Lung (tissue), 10 donors: ENCODE measurements around the gene GOLGA6L7. TPM values are rescaled to one million over a fixed set of nuclear protein-coding genes. Genes with fewer than 3 reads are reported as not detected.
"Not testable (repeated sequence)": the region's sequence is repeated elsewhere in the genome, so short reads cannot be mapped to it uniquely, and the experiment has no call there.

ENCODE experiments used
- ATAC-seq: fragments of 200-7000 bp; cut with Tn5 transposase; one replicate; pipeline ENCODE4 v1.9.1; 2020; ENCODE audit warnings: moderate number of reproducible peaks; ENCODE audit not compliant: insufficient read depth, low FRiP score
- DNase-seq, 3 donors: peaks; one replicate each; pipeline ENCODE4 v3.0.0-alpha.2; 2013 to 2017
- H3K27ac ChIP-seq, 2 donors: one replicate each; pipeline ENCODE4 v1.5.1; 2013; ENCODE audit warnings: mild to moderate bottlenecking in 2 of 2, moderate library complexity in 2 of 2, control low read depth in 1 of 2, inconsistent platforms in 1 of 2, low read depth in 1 of 2, low read length in 1 of 2
- H3K27me3 ChIP-seq, 3 donors: one replicate each; pipeline ENCODE4 v1.5.1; 2013; ENCODE audit warnings: low read length in 2 of 3; ENCODE audit not compliant: control insufficient read depth in 3 of 3, insufficient read depth in 3 of 3
- H3K36me3 ChIP-seq, 4 donors: one replicate each; pipeline ENCODE4 v1.5.1; 2013; ENCODE audit warnings: low read length in 4 of 4, mild to moderate bottlenecking in 1 of 4, moderate library complexity in 1 of 4; ENCODE audit not compliant: control insufficient read depth in 4 of 4, insufficient read depth in 4 of 4
- H3K4me1 ChIP-seq, 5 donors: one replicate each; pipeline ENCODE4 v1.5.1; 2013; ENCODE audit warnings: low read length in 5 of 5, mild to moderate bottlenecking in 2 of 5, moderate library complexity in 1 of 5; ENCODE audit not compliant: control insufficient read depth in 5 of 5, insufficient read depth in 5 of 5
- H3K4me3 ChIP-seq: one replicate; pipeline ENCODE4 v1.5.1; 2013; ENCODE audit warnings: mild to moderate bottlenecking, control low read depth, moderate library complexity
- H3K9ac ChIP-seq, 2 donors: one replicate each; pipeline ENCODE4 v1.5.1; 2013; ENCODE audit warnings: low read length in 2 of 2, control low read depth in 1 of 2; ENCODE audit not compliant: insufficient read depth in 1 of 2
- H3K9me3 ChIP-seq, 4 donors: one replicate each; pipeline ENCODE4 v1.5.1; 2013; ENCODE audit warnings: low read length in 3 of 4, mild to moderate bottlenecking in 1 of 4, moderate library complexity in 1 of 4; ENCODE audit not compliant: control insufficient read depth in 4 of 4, insufficient read depth in 3 of 4
- WGBS, 2 donors: extraction: QIAGEN DNeasy Blood & Tissue Kit; methylation state at CpG; one replicate each; pipeline ENCODE4 v1.1.7; 2013; 5-methylcytosine and 5-hydroxymethylcytosine counted together
- polyA plus RNA-seq, 2 donors: library from polyadenylated mRNA; stranded (reverse); fragments of 200-250 nt; gene quantifications; one replicate each; pipeline ENCODE4 v1.2.1, GENCODE V29; 2013
- total RNA-seq, 2 donors: library from RNA; depleted of rRNA in 1 of 2; stranded (reverse); fragments of >200 nt in 1 of 2; gene quantifications; one replicate each; pipeline ENCODE4 v1.2.1, GENCODE V29; 2014 to 2021
- donor health status: Bipolar disorder and iron deficiency.
- donor health status: healthy.
- donor health status: DM: yes; HTN: yes; CAD: no.

The GOLGA6L7 gene
- total and polyA plus RNA-seq, 4 donors, result not detected

DNA sequence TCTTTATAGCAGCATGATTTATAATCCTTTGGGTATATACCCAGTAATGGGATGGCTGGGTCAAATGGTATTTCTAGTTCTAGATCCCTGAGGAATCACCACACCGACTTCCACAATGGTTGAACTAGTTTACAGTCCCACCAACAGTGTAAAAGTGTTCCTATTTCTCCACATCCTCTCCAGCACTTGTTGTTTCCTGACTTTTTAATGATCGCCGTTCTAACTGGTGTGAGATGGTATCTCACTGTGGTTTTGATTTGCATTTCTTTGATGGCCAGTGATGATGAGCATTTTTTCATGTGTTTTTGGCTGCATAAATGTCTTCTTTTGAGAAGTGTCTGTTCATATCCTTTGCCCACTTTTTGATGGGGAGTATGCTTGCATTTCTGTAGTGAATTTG lies 30.3 kb downstream of the GOLGA6L7 start:
- H3K27me3 ChIP-seq, H3K27ac ChIP-seq, H3K9me3 ChIP-seq, DNase-seq, H3K36me3 ChIP-seq, H3K4me1 ChIP-seq, H3K4me3 ChIP-seq, H3K9ac ChIP-seq, ATAC-seq: not testable (repeated sequence)
- 56 to 57% methylated on average over 1 to 2 of the region's 3 CpGs for WGBS, 2 donors

- not testable (repeated sequence) for ATAC-seq, H3K36me3 ChIP-seq, H3K9ac ChIP-seq, H3K27ac ChIP-seq, H3K9me3 ChIP-seq, H3K4me1 ChIP-seq, DNase-seq, H3K4me3 ChIP-seq, H3K27me3 ChIP-seq
These were observed 34.4 kb downstream of the GOLGA6L7 start for GRCh38 chr15:28814059-28814458.

DNA sequence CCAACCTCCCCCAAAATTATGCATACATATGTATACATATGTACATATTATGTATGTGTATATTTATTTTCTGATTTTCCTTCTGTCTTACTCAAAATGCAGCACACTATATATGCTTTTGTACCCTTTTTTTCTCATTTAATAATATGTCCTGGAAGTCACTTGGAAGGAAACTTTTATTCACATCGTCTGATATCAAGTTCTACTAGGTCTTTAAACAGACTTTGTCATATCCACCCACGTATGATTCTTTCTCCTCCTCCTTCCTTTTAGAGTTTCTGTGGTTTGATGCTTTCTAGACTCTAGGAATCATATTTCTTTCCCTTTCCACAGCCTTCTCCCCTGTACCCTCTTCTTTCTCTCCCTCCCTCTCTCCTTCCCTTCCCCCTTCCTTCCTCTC lies 35.1 kb downstream of the GOLGA6L7 start:
- ATAC-seq, H3K9me3 ChIP-seq, H3K27me3 ChIP-seq, H3K4me3 ChIP-seq, H3K27ac ChIP-seq, H3K4me1 ChIP-seq, H3K36me3 ChIP-seq, DNase-seq, H3K9ac ChIP-seq: not testable (repeated sequence)
- 18 to 36% methylated on average over 1 of the region's 2 CpGs for WGBS, 2 donors

GRCh38 chr15:28811852-28812550 lies 36.4 kb downstream of the GOLGA6L7 start:
- H3K9ac ChIP-seq, DNase-seq, H3K27ac ChIP-seq, H3K27me3 ChIP-seq, H3K4me3 ChIP-seq, H3K4me1 ChIP-seq, H3K9me3 ChIP-seq, ATAC-seq, H3K36me3 ChIP-seq: not testable (repeated sequence)
- WGBS, 2 donors, result 67 to 72% methylated on average over 4 of the region's 4 CpGs

DNA sequence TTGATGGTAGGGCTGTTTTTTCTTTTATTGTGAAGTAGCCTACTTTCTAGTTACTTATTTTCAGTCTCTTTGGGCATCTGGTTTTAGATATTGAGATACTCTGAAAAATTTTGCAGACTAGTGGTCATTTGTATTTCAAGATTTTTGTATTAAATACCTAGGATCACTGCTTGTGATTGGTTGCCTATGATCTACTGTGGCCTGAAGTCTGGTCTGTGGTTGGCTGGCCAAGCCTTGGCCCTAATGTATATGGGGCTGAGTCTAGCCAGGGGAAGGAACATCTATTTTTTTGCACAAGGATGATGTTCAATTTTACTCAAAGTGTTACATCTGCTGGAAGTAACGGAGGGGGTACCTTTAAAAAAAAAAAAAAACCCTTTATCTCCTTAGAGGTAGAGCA lies 38.0 kb downstream of the GOLGA6L7 start:
- not testable (repeated sequence) for H3K9ac ChIP-seq, H3K27me3 ChIP-seq, H3K27ac ChIP-seq, ATAC-seq, H3K9me3 ChIP-seq, H3K4me3 ChIP-seq, H3K4me1 ChIP-seq, H3K36me3 ChIP-seq, DNase-seq
- WGBS, 2 donors, result 78 to 100% methylated on average over 1 of the region's 1 CpG

- H3K27ac ChIP-seq, H3K4me3 ChIP-seq, H3K36me3 ChIP-seq, H3K9ac ChIP-seq, DNase-seq, H3K27me3 ChIP-seq, H3K4me1 ChIP-seq, ATAC-seq, H3K9me3 ChIP-seq: not testable (repeated sequence)
- 88 to 90% methylated on average over 5 of the region's 5 CpGs for WGBS, 2 donors
These were observed 40.3 kb downstream of the GOLGA6L7 start for GRCh38 chr15:28808136-28808535.

GRCh38 chr15:28800366-28800765 lies 48.1 kb downstream of the GOLGA6L7 start:
- not testable (repeated sequence) for DNase-seq, H3K36me3 ChIP-seq, H3K4me1 ChIP-seq, H3K9me3 ChIP-seq, H3K27me3 ChIP-seq, H3K4me3 ChIP-seq, ATAC-seq, H3K27ac ChIP-seq, H3K9ac ChIP-seq
- 90 to 92% methylated on average over 1 to 2 of the region's 2 CpGs for WGBS, 2 donors

- WGBS, 2 donors, result 73 to 86% methylated on average over 1 to 2 of the region's 2 CpGs
- H3K4me3 ChIP-seq, ATAC-seq, H3K36me3 ChIP-seq, H3K9me3 ChIP-seq, H3K27me3 ChIP-seq, H3K9ac ChIP-seq, H3K4me1 ChIP-seq, H3K27ac ChIP-seq, DNase-seq: not testable (repeated sequence)
These were observed 50.2 kb downstream of the GOLGA6L7 start for GRCh38 chr15:28798234-28798633.
